RCC 7860 (cell line): ENCODE results near the gene KIAA1671.
A peak's percentile ranks its signal among the peaks of the same experiment; 100 is the strongest.
"Not testable (repeated sequence)": the region's sequence is repeated elsewhere in the genome, so short reads cannot be mapped to it uniquely, and the experiment has no call there.

Experiments used
- DNase-seq: peaks from one replicate; pipeline ENCODE4 v3.0.0-alpha.2; 2015; ENCODE audit warnings: low spot score
- FAIRE-seq: peaks from 2 replicates; lab custom pipeline; 2012; peaks lifted over from hg19 to GRCh38; lab: Jason Lieb, UNC

The KIAA1671 gene

GRCh38 chr22:25212337-25212736, 259.8 kb downstream of the KIAA1671 start:
- DNase-seq (no peak), FAIRE-seq (no peak)

DNA sequence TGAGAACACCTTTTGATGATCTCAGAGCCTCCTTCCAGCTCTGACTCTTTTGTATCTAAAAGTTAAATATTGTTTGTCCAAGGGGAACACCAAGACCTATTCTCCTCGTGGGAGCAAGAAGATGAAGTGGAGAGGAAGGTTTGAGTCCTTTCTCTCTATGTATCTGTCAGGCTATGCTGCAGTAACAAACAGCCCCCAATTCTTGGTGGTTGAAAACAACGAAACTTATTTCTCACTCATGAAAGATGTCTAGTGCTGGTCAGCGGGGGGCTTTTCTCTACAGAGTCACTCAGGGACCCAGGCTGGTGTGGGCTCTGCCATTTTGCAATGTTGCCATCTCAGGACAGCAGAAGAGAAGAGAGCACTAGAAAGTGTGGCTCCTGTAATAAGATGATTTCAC, 260.7 kb downstream of the KIAA1671 start:
- DNase-seq (no peak), FAIRE-seq (no peak)

GRCh38 chr22:25216230-25216629, 263.7 kb downstream of the KIAA1671 start:
- DNase-seq (no peak), FAIRE-seq (no peak)

GRCh38 chr22:25219211-25219689, 266.7 kb downstream of the KIAA1671 start, which contains the start of gene CRYBB2:
Gene CRYBB2, plus strand, starts transcription at chr22:25219639. Its CDS starts 1,791 bp downstream, at chr22:25221430.
- FAIRE-seq (no peak), DNase-seq (no peak)

GRCh38 chr22:25219948-25220442, 267.5 kb downstream of the KIAA1671 start:
- FAIRE-seq (no peak), DNase-seq (no peak)

- DNase-seq: no peak
- no peak for FAIRE-seq
Measured at GRCh38 chr22:25221790-25222189, 269.3 kb downstream of the KIAA1671 start.

DNA sequence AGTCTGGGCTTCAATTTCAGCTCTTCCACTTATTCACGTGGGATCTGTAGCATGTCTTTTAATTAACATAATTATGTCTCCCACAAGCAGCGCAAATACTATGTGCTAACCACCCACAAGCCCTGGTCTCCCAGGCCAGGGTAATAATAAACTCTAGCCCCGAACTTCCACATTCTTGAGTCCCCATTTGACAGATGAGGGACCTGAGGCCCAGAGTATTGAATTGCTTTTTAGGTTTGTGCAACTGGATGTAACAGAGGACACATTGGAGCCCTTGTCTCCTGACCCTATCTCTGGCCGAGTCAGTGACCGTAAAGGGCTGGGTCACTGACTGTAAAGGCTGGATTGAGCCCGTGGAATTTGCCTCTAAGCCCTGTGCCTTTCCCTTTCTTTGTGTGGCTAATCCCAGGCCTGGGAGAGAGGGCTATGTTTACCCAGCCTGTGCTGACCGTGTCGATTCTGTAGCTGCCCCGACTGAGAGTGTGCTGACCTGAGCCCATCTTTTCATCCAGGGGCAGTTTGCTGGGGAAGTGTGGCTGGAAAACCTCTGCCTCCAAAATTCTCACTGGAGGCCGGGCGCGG, 270.8 kb downstream of the KIAA1671 start:
- FAIRE-seq (no peak), DNase-seq (no peak)

- DNase-seq: no peak
- FAIRE-seq: no peak
Measured at GRCh38 chr22:25228822-25229221, 276.3 kb downstream of the KIAA1671 start.

DNA sequence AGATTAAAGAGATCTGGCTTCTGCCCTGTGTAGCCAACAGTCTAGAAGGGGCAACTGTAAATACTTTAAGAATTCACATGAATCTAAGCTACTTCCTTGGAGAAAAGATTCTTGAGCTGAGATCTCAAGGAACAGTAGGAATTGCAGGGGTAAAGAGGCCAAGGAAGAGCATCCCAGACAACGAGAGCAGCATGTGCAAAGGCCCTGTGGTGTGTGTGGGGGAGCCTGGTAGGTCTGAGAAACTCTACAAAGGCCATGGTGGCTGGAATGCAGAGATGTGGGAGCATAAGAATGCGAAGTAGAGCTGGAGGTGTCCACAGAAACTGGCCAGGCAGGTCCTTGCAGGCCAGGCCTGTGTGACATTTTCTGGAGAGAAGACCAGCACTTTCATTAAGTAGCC, 278.2 kb downstream of the KIAA1671 start:
- not testable (repeated sequence) for FAIRE-seq, DNase-seq

DNA sequence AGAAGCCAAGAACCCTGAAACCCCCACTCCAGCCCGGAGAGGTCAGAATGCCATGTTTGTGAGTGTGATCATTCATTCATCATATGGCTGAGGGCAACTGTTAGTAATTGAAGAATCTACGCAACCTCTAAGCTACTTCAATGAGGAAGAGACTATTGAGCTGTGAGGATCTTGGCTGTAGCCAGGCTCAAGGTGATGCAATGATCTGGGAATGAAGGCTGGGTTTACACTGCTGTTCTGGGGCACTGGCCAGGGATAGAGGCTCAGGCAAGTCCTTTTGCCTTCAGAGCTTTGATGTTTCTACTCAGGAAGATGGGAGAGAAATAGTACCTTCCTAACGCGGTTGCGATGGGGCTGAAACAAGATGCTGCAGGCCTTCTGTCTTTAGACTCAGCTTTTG, 279.8 kb downstream of the KIAA1671 start:
- DNase-seq (no peak), FAIRE-seq (no peak)

DNA sequence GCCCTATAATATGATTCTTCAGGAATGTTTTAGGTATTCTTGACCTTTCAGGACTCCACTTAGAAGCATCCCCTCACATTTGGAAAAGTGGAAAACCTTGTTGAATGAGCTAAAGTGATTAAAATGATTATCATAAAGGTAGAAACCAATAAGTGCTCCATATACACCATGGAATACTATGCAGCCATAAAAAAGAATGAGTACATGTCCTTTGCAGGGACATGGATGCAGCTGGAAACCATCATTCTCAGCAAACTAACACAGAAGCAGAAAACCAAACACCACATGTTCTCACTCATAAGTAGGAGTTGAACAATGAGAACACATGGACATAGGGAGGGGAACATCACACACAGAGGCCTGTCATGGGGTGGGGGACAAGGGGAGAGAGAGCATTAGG, 281.2 kb downstream of the KIAA1671 start:
- not testable (repeated sequence) for FAIRE-seq, DNase-seq

DNA sequence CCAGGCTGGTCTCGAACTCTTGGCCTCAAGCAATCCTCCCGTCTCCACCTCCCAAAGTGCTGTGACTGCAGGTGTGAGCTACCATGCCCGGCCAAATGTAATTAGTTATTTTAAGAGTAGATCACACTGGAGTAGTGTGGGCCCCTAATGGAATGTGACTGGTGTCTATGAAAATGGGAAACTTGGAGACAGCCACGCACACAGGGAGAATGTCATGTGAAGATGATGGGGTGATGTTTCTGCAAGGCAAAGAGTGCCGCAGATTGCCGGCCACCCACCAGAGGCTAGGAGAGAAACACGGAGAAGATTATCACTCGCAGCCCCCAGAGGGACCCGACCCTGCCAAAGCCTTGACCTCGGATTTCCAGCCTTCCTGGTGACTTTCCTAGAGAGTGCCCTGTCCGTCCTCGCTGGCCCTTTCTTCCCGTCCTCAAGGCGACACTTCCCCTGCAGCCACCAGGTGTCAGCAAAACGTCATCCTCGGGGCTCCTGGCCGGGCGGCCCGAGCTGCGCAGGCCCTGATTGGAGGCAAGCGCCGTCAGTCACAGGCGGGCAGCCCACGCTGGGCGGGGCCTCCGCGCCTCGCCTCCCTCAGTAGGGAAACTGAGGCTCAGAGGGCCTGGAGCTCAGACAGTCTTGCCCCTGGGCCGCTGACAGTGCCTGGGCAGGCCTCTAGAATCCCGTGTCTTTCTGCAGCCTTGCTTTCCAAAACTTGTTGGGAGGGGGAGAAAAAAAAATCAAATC, 283.2 kb downstream of the KIAA1671 start:
- FAIRE-seq: no peak
- peak; percentile 47 for DNase-seq

- FAIRE-seq: no peak
Measured at GRCh38 chr22:25236417-25236816, 283.9 kb downstream of the KIAA1671 start.

GRCh38 chr22:25237503-25237902, 285.0 kb downstream of the KIAA1671 start:
- no peak for FAIRE-seq
- no peak for DNase-seq

More at GRCh38 chr22:25236417-25236816, 283.9 kb downstream of the KIAA1671 start:
- no peak for DNase-seq

- not testable (repeated sequence) for DNase-seq, FAIRE-seq
Measured at GRCh38 chr22:25238058-25238457, 285.5 kb downstream of the KIAA1671 start.
